Fibroblast of skin of right quadriceps (primary cell): ENCODE results near the gene HOXC13.

Experiments
- DNase-seq: peaks from one replicate; pipeline ENCODE4 v3.0.0-alpha.2; 2013

The HOXC13 gene

DNA sequence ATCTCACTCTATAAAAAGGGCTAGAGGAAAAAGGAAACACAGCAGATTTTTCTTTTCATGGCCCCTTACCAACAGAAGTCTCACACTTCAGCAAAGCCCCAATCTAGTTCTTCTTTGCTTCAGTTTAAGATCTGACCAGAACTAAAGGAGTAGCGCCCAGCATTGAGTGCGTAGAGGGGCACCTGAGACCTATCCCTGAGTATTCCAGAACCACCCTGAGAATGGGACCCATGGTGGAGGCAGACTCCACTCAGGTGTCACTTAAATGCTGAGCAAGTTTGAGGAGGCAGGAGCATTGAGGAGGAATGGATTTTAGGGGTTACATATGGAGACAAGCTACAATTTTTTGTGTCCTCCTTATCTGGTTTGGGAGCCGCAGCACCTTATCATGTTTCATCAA lies 32.5 kb downstream of the HOXC13 start:
- DNase-seq = no peak

DNA sequence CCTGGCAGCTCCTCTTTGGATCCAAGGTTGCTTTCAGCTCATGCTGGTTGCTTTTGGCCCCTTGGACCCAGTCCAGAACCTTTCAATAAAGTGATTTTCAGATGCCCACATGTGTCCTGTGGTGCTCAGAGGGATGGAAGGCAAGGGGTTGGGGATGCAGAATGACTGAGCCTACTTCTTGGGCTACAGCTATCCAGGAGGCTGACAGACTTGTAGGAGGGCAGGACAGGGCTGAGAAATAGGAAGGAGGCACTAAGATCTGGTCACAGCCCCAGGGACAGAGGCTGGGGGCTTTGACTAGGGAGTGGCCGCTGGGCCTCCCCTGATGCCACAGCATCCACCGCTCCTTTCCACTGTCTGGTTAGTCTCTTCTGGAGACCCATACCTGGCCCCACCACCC lies 33.1 kb downstream of the HOXC13 start:
- no peak for DNase-seq

DNA sequence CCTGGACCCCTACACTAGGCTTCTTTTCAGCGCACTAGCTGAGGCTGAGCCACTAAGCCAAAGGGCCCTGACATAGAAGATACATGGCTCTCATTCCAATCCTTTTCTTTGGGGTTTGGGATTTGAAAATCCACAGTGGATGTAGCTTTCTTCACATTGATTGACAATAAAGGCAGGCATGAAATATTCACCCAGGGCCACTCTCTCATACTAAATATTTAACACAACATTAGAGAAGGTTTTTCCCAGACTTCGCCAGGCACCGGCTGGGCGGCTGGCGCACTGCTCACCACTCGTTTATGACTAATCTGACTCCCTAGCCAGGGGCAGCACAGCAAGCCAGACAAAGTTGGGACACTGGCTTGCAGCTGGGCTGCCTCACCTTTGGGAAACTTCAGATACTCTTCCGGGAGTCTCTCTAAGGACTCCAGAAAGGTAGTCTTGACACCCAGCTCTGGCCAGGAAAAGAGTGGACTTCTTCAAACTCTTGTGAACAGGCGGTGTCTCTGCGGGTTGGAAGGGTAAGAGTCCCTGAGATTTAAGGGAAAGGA lies 33.6 kb downstream of the HOXC13 start:
- peak; percentile 30 for DNase-seq

DNA sequence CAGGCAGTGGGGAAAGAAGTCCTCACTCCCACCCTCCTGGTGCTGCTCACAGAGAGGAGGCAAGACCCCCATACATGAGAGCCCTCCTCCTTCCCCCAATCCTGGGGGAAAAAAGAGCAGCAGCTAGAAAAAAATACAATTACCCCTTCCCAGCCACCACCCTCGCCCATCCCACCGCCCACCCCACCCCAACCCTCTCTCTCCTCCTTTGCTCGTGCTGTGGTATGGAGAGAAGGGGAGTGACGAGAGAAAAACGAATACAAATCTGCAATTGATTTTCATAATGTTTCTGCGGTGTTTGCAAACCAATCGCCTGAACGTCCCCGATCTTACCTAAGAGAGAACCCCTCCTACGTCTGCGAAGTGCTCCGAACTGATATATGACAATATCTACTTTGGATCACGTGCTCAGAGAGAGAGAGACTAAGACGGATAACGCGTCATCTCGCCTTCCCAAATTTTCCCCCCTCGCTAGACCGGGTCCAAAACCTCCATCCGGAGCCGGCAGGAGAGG lies 34.1 kb downstream of the HOXC13 start, which contains the start of gene HOXC11:
Gene HOXC11 (plus strand): TSS at position 405 of the 514 bp plus-strand sequence. CDS start 116 bp downstream, outside the sequence.
- peak; percentile 38 for DNase-seq

DNA sequence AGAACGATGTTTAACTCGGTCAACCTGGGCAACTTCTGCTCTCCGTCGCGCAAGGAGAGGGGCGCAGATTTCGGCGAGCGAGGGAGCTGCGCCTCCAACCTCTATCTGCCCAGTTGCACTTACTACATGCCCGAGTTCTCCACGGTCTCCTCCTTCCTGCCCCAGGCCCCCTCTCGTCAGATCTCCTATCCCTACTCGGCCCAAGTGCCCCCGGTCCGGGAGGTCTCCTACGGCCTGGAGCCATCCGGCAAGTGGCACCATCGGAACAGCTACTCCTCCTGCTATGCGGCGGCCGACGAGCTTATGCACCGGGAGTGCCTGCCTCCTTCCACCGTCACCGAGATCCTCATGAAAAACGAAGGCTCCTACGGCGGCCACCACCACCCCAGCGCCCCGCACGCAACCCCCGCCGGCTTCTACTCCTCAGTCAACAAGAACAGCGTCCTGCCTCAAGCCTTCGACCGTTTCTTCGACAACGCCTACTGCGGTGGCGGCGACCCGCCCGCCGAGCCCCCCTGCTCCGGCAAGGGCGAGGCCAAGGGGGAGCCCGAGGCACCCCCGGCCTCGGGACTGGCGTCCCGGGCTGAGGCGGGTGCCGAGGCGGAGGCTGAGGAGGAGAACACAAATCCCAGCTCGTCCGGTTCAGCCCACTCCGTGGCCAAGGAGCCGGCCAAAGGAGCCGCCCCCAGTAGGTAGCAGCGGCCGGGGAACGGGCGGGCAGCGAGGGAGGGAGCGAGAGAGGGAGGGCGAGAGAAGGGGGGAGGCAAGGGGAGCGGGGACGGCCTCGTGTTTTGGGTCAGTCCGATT lies 34.8 kb downstream of the HOXC13 start:
- peak; percentile 41 for DNase-seq

DNA sequence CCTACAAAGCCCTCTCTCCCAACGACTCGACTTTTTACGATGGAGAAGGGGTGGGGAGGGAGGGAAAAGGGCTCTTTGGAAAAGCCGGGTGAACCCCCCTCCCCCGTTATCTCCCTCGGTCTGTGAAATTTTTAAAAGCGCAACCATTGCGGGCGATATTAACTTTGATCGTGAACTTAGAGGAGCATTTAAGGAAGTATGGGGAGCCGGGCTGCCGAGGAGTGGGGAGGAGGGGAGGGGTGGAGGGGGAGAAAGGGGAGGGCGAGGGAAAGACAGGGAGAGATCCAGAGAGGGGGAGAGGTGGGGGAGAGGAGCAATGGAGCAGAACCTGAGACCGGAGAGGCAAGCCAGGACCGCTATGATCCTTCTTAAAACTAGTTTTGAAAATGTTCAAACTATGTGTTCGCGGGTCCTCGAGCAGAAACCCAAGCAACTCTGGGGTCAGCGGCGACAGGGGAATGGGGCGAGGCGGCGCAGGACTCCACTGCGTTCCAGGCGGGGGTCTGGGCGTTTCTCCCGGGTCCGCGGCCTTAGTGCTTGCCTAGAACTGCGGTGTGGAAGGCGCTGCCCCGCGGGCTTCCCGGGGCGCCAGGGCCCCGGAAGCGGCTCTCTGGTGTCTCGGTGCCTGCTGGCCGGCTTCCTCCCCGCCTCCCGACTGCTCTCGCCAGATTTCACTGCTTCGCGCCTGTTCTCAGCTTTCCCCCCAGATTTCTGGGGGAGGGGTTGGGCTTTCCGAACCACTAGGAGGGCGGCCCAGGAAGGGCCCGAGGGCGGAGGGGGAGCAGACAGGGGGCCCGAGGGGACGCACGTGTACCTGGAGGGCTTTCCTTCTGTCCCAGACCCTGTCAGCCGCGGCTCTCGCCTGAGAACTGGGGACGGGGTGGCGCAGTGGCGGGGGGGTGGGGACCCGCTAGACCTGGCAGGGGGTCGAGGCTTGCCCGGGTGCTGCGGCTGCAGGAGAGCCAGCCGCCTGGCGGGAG lies 35.7 kb downstream of the HOXC13 start, which contains the start of gene HOTAIR:
Gene HOTAIR (minus strand): TSS at position 871 of the 980 bp plus-strand sequence.
- DNase-seq = peak; percentile 31

DNA sequence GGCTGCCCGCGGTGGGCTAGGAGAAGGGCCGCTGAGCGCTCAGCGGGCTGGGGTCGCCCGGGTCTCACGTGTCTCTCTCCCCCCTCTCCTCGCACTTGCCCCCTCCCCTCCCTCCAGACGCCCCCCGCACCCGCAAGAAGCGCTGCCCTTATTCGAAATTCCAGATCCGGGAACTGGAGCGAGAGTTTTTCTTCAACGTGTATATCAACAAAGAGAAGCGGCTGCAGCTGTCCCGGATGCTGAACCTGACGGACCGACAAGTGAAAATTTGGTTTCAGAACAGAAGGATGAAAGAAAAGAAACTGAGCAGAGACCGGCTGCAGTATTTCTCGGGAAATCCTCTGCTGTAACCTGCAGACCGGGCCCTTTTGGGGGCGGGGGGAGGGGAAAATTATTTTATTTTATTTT lies 36.4 kb downstream of the HOXC13 start:
- no peak for DNase-seq

DNA sequence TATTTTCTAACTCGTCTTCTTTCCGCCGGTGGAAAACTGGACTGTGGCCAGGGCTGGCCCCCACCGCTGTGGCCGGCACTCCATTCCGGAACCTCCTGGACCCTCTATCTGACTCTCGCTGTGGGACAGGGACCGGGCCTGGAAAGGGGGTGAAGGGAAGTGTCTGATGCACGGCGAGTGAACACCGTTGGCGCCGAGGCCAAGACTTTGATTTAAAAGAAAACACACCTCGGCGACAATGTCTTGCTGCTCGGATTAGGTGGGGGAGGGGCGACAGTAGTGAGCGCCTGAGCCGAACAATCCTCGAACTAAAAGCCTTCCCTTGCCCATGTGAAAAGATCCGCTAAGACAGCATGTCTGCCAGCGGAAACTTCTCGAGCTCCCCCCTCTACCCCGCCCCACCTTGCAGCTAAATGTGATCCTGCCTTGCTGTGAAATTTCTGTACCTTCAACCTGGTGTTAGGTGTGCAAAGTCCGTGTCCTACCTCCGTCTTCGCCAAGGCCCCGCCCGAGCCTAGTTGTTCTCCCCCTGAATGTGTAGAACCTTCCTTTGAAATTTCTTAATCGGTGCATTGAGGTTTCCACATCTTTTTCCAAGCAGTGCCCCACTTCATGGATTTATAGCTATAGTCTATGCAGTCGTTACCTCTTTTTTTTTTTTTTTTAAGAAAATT lies 37.0 kb downstream of the HOXC13 start:
- no peak for DNase-seq

DNA sequence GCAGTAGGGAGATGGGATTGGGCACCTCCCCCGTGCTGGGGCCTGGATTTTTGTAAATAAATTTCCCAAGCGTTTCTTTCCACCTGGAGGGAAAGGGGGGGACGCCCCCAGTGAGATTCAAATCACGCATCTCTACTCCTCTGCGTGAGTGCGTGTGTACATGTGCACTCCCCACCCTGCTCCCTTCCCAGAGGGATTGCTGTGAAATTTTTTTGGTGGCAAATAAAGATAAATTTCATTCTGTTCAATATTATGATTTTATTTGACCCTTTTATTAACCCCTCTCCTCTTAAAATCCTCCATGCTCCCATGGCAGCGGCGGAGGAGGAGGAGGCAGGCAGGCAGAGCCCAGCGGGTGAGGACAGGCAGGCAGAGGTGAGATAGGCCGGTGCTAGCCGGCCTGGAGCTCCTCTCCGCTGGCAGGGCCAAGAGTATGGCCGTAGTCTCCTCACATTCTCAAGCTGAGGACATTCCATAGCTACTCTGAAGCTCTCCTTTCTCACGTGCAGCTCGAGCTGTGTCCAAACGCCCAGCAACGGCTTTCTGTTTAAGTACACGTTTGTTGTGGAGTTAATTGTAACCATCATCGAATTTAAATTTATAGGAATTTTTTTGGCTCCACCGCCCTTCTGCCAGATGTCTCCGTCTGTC lies 37.7 kb downstream of the HOXC13 start:
- DNase-seq = peak; percentile 95

DNA sequence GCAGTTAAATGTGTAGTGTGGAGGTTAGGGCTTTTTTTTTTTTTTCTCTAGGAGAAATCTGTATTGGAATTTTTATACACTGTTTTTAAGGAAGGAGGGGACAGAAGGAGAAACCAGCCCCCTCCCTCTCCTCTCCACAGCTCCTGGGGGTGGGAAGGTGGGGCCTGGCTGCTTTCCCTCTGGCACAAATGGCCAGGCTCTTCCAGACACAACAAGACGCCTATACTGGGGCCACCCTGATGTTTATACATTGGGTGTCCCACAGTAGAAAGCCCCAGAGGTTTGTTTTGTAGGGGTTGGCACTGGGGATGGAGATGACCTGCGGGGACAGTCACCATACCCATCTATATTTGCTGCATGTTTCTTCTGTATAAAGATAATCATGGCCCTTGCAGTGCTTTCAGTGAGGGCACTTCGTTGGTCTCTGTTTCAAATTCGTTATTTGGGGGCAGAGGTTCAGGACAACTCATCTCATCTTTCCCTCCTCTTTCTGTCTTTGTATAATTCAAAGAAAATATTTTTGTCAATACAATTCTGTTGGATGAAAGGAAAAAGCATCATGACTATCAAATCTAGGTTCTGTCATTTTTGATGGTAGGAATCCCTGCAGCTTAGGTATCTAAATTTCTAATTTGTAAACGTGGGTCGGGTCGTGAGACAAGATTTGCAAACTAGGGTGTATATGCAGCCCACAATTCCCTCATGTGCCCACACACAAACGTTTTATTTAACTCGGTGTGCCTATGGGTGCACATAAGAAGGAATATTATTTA lies 38.4 kb downstream of the HOXC13 start:
- DNase-seq = no peak

DNA sequence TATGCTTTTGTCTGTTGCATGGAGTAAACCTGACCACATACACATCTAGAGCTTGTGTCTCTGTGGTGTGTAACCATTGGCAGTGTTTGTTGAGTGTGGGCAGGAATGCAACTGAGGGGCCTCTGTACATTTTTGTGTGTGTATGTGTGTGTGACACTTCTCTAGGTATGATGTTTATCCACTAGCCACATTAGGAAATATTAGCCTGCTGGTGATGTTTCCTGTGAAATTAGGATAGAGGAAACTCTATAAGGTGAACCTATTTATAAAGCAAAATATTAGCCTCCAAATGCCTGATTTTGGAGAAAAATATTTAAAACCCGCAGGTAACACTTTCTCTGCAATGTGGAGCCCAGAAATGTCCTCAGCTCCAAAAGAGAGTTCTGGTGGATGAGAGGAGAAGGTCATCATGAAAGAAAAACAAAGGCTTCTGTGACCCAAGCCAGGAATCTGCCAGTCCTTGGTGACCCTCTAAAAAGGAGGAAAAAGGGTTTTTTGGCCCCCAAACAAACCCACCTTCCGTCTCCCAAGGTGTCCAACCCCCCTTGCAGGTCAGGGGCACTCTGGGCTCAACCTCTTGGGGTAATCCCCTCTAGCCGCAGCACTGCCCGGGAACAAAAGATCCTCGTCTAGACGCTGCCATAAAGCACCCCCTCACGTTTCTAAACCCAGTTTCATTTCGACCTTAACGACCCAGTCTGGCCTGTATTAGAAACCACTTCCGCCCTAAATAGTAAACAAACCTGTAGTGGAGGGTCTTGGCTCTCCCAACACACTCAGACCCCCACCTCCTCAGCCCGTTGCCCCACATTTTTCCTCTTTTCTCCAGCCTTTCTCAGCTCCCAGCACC lies 39.2 kb downstream of the HOXC13 start:
- no peak for DNase-seq

DNA sequence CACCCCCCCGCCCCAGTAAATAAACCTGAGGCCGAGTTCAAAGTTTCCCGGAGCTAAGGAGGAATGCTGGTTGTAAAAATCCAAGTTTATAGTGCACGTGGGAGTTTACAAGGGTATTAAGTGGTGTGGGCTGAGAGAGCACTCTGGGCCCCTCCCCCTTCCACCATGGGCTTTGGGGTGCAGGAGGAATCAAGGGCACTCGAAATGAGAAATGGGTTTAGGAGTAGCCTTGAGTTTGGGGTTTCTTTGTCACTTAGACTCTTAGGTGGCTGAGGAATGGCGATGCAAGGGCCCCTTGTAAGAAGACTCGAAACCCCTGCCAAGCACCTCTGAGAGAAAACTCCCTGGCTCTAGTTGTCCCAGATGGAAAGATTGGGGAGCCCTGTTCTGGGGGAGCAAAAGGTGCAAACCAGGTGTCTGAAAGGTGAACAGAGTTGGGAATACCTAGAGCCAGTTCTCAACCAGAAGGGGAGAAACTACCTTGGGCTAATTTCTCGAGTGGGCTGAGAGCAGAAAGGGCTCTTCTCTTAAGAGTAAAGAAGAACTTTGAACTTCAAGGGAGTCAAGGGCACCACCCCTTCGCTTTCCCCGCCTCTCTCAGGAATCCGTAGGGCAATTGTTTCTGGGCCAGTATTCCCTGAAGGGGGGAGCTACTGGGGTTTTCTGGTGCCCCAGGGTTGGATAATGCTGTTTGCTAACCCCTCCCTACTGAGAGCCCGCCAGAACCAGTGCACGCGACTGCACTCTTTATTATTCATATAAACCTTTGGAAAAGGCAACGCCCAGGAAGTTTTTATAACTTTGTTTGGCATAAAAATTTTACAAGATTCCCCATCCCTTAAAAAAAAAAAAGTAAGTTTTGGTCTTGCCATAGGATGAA lies 40.1 kb downstream of the HOXC13 start:
- peak; percentile 81 for DNase-seq

DNA sequence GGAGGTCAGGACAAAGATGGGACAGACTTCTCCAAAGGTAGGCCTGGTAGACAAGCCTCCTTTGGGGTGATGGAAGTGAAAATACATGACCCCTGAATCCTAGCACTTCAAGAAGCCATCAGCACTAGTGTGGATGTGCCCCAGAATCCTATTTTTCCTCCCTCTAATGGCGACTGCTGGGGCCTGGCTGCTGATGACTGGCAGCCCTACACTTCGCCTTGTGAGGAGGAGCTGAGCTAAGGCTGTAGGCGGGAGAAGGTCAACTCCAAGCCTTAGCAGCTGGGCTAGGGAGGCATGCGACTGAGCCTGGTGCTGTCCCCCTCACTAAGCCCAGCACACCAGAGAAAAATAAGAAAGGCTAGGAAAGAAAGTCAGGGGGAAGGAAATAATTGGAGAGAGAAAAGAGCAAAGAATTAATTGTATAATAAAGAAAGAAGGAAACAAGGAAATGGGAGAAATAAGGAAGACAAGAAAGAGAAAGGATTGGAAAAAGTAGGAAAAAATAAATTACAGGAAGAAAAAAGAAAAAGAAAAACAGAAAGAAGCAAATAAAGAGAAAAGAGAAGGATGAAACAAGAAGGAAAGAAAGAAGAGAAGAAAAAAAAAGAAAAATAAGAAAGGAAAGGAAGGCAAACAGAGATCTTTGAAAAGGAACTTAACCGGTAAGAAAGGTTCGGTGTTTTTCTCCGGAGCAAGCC lies 41.6 kb downstream of the HOXC13 start:
- no peak for DNase-seq

DNA sequence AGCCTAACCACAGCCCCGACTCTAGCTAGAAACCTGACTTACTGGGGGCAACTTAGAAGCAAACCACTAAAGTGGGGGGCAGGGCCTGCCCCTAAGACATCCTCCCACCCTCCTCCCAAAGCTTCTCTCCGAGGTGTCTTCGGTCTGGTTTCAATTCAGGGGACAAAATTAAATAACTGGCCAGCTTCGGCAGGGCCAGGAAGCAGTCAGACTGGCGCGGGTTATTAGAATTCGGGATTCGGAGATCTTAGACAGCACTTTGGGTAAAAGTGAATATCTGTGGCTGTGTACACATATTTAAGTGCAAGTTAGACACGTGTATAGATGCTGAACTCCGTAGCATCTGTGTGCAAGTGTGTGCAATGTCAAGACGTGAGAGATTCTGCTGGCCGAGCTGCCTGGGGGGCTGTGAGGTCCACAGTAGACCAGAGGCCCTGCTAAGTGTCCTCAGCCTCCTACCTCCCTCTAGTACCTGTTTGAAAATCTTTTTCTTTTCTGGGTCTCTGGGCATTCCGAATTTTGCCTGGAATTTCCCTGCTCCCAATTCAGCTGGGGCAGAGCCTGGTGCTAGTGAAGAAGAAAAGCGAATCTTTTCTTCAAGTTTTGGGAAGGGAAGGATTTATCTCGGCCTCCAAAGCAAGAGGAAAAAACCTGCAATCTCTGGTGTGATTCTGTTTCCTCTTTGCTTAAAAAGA lies 42.3 kb downstream of the HOXC13 start:
- no peak for DNase-seq

DNA sequence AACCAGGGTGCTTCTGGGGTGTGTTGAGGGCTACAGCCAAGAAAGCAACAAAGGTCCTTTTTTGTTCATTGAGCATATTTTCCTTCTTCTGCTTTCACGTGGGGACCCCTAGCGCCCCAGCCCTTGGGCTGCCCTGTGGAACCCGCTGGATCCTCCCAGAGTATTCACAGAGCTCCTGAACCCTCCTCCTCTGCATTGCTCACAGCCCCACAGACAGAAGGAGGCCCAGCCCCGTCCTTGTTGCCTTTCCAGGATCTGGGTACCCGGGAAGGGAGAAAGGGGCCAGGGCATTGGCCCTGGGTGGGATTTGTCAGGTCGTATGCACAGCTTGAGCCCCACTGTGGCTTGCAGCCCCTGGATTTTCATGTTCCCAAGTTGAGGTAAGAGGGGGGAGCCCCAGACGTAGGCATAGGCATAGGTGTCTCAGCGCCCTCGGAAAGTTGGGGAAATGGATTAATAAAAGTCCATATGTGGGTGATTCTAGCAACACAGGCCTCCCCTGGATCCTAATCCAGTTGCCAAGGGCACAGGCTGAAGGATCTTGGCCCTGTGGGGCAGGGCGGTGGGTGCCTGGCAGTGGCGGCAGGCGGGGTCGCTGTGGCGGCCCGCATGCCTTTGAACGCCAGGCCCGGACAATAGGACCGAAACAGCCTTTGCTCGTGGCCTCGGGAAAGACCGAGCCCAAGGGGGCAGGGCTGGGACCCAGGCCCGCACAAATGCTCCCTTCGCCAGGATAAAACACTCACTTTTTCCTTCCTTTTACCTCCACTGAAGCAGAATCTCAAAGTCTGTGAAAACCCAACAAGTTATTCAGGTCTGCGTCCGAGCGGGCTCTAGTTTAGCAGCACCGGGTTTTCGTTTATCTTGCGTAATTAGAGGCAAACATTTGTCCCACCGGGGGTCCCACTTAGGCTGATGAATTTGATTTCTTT lies 43.3 kb downstream of the HOXC13 start:
- peak; percentile 81 for DNase-seq
